Measurements from ENCODE around the gene PDE4D.

Gene PDE4D

DNA sequence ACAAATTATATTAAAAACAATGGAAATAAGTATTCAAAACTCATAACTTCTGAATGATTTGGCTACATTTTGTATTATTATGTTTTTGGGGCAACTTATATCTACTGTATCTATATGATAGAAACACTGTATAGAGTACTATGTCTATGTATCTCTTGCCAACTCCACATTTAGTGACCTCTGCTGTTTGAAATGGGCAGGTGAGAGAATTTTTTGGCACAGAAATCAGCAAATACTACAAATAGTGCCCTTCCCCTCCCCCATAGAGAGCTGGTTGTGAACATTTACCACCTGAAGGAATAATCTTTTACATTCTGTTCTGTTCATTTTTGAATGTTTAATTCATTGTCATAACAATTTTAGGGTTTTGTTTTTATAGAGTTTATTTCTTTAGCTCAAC, 545.3 kb downstream of the PDE4D start:
- no peak for DNase-seq

DNA sequence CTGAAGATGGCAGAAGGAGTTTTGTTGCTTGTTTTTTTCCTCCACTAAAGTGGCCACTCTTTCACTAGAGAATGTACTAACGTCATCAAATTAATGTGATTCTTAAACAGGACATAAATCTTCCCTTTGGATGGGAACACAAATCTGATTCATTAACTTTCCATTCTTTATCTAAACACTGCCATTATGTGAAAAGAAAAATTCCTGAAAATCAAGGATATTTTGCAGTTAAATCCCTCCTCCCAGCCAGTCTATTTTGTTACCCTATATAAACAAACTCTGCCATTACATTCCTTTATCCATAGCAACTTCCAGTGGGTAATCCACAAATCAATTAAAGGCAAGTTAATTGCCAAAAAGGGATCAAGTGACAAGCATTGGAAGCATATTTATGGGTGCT, 546.5 kb downstream of the PDE4D start:
- no peak for DNase-seq

DNA sequence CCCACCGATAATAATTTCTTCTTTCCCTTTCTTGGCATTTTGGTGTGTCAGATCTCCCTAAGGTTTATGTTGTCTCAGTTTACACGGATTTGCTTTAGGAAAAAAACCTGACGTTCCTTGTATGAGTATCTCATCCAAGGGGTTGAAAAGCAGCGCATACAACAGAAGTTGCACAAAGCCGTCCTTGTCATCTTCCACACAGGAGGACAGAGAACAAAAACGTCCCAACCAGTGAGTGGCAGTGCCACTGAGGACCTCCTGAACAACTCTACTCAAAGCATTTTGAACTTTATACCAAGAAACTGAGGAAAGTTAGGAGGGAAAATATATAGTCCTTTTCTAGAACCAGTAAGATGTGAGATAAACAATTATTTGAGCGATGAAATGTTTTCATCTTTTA, 547.0 kb downstream of the PDE4D start:
- no peak for DNase-seq

DNA sequence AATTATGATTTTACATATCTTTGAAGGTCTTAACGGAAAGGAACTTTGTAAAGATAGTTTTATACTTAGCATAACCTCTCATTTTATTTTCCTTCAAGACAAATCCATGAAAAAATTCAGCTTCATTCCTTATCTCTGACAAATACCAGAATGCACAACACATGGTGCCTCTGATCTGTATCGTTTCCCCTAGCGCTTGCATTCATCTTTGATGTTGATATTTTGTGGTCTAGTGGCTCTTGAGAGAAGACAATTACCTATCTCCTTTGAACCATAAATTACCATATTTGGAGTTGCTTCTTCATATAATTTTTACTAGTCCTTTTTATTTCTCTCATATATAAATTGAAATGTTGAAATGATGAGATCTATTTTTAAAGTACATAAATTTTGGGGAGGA, 551.3 kb downstream of the PDE4D start:
- no peak for DNase-seq

DNA sequence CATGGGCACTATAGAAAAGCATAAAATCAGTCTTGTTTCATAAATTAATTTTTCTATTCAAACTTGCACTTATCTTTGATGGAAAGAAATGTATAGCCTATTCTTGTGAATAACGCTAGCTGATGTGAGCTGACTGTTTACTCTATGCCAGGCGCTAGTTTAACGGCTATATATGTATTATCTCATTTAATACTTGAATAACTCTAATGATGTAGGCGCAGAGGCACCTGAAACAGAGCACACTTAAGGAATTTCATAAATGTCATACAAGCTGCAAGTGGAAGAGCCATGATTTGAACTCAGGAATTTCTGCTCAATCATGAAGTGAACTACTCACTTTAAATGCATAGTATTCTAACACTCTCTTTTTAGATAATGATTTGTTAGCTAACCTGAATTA, 551.8 kb downstream of the PDE4D start:
- DNase-seq = no peak

DNA sequence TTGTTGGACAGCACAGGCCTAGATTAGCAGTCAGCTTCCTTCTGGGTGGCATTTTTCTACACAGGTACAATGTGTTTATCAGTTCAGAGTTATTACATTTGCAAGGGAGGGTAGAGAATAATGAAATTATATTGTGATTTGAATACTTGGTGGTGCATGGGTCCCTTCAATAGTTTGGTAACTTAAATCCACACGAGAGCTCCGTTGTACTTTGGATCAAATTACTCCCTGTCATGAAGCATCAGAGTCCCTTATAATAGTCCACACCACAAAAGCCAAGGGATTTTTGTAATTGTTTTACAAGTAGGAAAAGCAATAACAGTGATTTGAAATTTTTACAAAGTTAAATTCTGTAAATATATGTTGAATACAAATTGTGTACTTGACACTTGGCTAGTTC, 552.4 kb downstream of the PDE4D start:
- no peak for DNase-seq

DNA sequence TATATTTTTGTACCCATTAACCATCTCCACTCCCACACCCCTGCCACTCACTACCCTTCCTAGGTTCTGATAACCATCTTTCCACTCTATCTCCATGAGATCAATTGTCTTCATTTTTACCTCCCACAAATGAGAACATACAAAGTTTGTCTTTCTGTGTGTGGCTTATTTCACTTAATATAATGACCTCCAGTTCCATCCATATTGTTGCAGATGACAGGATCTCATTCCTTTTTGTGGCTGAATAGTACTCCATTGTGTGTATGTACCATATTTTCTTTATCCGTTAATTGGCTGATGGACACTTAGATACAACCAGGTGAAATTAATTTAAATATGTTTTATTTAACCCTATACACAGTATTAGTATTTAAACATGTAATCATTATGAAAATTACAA, 552.9 kb downstream of the PDE4D start:
- DNase-seq = no peak

DNA sequence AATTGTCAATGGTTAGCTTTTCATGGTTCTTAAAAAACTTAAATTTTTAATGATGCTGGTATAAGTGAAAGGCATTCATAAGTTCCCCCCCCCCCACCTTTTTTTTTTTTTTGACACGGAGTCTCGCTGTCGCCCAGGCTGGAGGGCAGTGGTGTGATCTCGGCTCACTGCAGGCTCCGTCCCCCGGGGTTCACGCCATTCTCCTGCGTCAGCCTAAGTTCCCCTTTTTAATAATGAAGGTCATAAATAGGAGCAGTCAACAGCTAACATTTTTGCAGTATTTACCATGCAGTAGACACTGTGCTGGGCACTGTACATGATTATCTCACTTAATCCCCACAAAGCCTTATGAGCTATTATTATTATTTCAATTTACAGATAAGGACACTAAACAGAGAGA, 556.3 kb downstream of the PDE4D start:
- no peak for DNase-seq

DNA sequence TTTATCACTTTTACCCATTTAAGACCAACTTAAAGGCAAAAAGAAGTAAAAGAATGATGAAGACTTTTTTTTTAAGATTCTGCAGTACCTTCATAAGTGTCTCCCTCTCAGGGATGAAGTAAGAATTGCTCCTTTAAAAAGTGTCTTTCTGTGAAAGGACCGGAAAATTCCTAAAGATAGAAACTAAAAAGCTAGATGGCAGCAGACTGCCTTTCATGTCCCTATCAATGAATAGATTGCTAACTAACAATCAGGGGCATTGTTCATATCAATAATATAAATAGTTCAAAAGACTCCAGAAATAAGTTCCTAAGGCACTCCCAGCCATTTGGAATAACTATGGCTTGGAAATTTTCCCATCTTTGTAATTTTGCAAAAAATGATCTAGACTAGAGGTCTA, 558.0 kb downstream of the PDE4D start:
- DNase-seq = no peak

DNA sequence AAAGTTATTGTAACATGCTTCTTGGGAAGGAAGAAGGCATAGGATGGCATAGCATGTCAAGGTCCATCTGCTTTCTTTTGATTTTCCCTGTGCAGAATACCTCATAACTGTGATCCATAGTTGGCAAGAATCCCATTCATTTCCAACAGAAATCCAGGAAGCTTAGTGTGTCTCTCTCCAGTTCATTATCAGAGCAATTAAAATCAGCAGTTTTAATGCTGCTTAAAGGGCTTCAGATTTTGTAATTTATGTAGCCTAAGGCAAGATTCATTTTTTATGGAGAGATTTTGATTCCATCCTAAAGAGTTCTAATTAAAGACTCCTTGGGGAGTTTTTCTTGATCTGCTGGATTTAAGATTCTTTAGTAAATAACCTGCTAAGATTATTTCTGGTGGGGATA, 560.1 kb downstream of the PDE4D start:
- DNase-seq = no peak

DNA sequence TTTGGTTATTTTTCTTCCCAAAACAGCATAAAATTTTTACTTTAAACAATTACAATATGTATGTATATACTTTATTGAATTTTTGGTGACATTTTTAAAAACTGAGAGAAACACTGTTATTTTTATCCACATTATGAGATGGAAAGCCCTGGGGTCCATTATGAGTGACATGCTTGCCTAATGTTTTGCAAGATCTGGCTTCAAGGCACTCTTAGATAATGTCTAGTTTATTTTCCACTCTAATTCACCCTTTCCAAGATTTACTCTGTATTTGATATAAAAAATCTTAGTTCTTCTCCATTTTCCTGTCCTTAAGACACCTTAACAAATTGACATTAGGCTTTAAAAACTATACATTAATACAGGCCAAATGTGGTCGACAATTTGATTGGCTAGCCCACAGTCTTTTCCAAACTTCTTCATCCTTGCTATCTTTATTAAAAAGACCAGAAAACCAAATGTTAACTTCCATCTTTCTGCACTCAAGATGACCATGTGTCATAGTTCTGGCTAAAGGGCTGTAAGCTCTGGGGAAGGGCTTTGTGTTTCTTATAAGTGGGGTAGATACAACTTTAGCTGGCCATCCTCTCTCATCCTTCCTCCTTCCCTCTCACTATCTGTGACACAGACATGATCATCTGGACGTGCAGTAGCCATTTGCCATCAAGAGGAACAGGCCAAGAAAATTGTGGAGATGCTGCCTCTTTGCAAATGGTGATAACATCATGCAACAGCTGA, 561.1 kb downstream of the PDE4D start:
- DNase-seq = no peak

DNA sequence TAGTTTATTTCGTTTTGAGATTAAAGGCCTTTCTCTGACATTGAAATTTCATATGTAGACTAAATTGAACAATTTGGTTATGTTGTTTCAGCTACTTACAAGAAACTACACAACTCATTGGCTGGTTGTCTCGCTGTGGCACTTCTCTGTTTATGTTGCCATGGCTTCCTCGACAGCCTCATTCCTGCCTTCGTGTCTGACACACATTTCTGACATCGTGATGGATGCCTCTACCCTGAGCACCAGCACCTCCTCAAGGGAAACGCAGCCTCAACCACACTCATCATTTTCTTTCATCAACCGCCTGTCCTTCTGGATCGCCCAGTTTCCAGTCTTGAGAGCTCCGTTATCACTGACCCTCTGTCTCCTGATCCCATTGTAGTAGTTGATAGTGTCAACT, 562.8 kb downstream of the PDE4D start:
- no peak for DNase-seq

DNA sequence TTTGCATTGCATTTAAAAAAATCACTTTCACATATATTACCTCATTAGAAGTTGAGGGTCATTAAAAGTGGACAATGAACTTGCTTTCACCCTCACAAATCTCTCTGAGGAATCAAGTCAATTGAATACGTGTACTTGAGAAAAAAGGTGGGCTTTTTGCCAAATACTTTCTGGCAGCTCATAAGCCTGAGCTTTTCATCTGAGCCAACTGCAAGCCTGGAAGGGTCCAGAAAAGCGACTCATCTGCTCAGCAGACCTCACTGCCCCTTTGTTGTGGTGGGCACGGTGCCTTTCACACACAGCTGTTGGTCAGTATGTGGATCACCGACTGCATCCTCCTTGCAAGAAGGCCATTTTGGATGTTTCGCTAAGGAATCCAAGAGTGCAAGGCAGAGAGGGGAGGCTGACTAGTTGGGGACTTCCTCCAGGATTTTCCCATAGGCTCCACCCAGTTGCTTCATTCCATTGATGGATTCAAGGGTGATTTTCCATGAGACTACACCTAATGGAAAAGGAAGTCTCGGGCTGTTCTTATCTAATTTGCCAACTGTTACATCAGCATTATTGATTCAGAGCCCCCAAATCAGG, 564.7 kb downstream of the PDE4D start:
- DNase-seq = no peak

DNA sequence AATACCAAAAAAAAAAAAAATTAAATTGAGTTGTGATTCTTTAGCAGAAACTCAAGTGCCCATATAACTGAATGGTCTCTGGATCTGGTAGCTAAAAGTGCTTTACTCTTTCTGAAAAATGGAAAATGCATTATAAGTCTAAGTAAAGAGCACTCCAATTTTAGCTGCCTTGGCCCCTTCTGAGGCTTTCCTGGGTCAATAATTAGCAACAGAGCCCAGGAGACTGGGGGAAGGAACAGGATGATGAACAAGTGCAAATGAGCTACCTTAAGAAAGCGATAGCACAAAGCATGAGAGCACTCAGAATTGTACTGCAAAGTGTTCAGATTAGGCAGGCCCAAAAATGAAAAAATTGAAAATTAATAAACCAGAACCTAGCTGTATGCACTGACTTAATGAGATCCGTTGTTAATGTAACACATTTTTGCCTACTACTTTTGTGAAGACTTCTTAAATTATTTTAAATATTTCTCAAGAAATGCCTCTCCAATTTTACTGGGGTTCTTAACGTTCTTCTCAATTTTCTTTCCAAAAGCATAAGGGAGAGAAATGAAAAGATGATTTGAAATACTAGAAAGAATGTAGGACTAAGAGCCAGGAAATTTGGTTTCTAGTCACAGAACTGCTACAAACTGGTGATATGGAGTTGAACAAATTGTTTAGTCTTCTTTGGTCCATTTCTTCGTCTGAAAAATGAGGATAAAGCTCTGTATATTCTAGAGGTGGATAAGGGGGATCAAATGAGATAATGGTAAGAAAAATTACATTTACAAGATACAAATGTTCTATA, 566.1 kb downstream of the PDE4D start:
- DNase-seq = no peak

DNA sequence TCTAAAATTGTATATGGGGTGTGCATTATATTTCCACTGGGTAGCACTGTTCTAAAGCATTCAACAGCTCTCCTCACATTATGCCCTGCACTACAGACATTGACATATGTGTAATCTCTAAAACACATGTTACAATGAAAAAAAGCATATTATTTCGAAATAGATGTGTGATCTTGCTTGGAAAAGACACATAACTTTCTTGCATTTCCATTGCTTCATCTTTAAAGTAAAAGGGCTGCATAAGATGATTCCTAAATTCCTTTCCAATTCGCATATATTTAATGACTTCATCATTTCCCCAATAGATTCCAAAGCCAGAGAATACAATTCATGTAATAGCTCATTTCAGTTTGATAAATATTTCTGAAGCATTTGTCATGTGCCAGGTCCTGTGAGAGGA, 566.9 kb downstream of the PDE4D start:
- DNase-seq = no peak

DNA sequence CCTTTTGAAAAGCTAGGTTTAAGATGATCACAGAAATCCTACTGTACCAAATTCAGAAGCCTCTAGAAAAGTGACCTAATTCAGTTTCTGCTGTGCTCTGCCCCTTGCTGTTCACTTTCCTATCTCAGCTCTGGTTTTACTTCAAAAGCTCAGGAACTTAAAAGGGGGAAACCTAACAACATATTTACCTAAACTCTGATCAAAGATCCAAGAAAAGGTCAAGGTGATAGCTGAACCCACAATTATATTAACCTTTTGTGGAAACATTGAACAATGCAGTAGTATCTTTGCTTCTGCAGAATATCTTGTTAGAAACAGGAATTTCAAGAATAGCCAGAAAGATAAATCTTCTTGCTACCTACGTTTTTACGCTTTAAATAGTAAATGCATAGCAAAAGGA, 568.5 kb downstream of the PDE4D start:
- no peak for DNase-seq

DNA sequence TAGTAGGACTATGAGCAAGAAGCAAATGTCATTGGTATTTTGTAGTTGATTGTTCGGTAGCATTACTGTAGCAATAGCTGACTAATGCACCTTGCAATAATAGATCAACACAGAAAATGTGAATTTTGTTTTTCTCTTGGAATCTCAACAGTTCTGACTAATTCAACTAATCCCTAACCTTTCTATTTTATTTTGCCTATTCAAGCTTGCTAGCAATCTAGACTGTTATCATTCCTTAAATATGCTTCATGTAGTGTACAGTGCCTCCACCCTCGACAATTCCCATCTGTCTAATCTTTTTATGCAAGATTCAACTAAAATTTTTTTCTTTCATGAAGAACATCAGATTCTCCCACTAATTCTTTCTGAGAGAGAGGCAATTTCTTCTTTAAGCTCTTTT, 570.6 kb downstream of the PDE4D start:
- DNase-seq = no peak

DNA sequence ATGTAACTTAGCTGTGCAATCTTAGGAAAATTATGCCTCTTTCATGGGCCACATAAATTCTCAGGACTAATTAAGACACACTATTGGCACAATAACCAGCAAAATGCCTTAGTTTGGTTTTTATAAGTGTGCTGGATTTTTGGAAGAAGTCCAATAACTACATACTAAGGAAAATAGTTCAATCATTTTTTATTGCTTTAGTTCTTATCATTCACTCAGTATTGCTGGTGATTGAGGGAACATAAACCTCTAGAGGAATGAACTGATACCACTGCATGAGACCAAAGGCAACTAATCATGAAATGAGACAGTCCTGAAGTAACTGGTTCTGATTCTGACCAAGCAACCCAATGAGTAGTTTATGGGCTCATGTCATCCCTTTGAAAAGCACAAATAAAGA, 571.5 kb downstream of the PDE4D start:
- DNase-seq = no peak

DNA sequence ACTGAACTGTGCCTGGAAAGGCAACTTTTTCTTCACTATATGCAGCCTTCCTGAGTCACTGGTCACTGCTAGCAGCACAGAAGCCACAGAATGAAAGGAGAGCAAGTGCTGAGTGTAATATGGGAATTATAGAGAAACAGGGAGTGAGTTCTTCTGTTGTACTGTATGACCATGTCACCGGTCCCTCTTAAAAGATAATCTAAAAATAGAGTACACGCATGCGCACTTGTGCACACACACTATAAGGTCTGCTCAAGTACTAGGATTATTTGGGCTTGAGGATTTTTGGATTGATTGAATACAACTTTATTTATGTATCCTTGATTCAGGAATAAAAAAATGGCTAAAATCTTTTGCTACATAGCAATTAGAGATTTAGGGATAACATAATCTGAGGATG, 571.9 kb downstream of the PDE4D start:
- no peak for DNase-seq

DNA sequence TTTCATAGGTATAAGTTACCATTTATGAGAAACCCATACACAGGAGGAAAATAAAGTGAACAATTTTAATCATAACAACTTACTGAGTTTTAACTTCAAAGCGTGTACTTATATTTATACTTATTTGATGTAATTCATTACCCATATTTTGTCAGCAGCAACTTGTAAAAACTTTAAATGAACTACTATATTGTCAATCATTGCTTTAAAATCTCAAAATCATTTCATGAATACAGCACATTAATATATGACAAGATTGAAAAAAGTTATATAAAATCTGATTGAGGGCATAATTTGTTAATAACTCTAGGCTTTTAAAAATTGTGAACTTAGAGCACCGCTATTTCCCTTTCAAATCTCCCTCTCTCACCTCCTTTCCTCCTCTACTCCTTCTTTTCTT, 573.1 kb downstream of the PDE4D start:
- DNase-seq = no peak

DNA sequence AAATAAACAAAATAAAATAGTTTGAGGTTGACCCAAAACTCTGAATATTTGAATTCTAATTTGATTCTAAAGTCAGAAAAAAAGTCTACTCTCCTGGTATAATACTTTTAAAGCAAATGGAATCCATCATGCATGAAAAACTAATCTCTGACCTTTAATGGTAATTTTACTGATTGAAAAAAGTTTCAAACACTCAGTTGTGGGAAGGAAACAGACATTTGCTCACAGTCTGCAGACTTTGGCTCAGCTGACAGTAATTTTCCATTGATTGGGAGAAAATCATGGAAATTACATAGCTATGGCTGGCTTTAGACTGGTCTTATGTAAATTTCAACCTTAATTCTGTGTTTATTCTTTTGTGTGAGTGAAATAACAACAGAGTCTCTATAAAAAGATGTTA, 574.3 kb downstream of the PDE4D start:
- DNase-seq = no peak

DNA sequence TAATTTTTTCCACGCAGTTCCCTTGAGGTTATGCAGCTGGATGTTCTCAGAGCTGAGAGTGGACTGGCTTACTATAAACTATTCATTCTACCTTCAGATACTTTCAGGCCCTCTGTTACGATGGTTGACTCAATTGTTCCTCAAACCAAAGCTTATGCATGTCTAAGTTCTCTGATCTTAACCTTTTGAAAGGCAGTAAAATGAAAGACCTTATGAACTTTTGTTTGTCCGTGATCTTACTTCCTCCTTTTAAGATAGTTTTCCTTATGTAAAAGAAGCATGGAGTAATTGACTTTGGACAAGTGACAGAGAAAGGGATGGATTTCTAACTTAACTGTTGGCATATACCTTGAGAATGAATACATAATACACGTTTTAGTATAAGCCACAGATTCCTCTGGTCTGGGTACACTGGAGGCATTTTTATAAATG, 575.7 kb downstream of the PDE4D start:
- no peak for DNase-seq

DNA sequence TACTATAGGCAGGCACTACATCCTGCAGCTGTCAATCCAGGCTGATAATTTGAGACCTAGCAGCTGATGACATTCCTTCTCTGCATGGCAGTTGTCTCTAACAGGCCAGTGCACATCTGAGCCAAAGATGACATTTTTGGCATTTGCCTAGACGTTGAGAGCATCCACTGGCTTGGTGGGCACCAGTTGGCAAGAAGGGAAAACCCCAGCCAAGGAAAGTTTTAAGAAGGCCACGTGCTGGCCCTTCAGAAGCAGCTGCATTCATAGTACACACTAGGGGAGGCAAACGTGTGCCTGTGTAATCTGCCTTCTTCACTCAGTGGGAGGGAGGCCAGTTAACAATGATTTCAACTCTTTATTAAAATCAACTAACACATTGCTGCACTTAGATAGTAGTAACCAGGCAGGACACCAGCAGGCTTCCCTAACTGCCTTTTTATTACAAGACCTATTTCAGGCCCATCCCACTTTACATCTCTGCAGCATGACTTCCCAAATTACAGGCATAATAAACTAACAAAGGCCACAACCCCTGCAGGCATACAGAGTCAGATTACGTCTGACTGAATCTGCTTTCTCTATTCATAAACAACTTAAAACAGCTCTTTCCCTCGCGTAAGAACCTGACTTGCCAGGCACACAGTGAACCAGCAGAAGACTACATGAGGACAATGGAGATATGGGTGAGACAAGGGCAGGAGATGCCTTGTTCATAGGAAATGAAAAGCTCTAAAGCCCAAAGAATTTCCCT, 576.3 kb downstream of the PDE4D start:
- DNase-seq = no peak

DNA sequence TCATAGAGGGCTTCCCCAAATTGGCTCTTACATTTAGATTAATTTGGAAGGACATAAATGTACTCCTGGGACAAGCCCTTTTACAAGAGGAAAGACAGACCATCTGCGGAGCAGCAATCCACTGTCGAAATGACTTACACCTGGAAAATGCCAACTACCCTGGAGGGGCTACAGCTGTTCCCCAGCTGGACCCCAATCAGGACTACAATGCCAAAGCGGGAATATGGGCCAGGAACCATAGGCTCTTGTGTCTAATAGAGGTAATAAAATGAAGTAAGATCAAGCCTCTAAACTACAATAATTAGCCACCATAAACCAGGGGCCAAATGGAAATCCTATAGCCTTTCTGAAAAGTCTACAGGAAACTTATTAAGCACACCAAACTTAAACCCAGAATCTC, 581.3 kb downstream of the PDE4D start:
- DNase-seq = no peak

All from NCI-H2171 (cell line).